ENCODE data around the gene TIGD1.
"Not testable (repeated sequence)": the region's sequence is repeated elsewhere in the genome, so short reads cannot be mapped to it uniquely, and the experiment has no call there.

The TIGD1 gene
- 23.6 to 30.6 (median 27.2) reads per million in 4 experiments for total RNA-seq

GRCh38 chr2:232550354-232551249, at the start of gene TIGD1, which contains the start of gene EIF4E2:
TIGD1 (minus strand) TSS chr2:232550557; CDS start chr2:232549882, 675 bp downstream.
EIF4E2 (plus strand) TSS chr2:232550689; CDS start chr2:232550725, 36 bp downstream.
- peak; percentile 83 for DNase-seq

- no peak for DNase-seq
Measured at GRCh38 chr2:232598293-232598692, 47.9 kb upstream of the TIGD1 start.

- no peak for DNase-seq
Measured at GRCh38 chr2:232597362-232598079, 47.2 kb upstream of the TIGD1 start.

- no peak for DNase-seq
Measured at GRCh38 chr2:232593982-232594381, 43.6 kb upstream of the TIGD1 start.

GRCh38 chr2:232592772-232593395, 42.5 kb upstream of the TIGD1 start:
- DNase-seq: no peak

- DNase-seq: no peak
Measured at GRCh38 chr2:232588680-232589585, 38.6 kb upstream of the TIGD1 start.

GRCh38 chr2:232588031-232588430, 37.7 kb upstream of the TIGD1 start:
- DNase-seq: no peak

GRCh38 chr2:232587512-232587911, 37.2 kb upstream of the TIGD1 start:
- no peak for DNase-seq

GRCh38 chr2:232586943-232587505, 36.7 kb upstream of the TIGD1 start:
- DNase-seq: no peak

- no peak for DNase-seq
Measured at GRCh38 chr2:232584238-232584637, 33.9 kb upstream of the TIGD1 start.

GRCh38 chr2:232581725-232582124, 31.4 kb upstream of the TIGD1 start:
- DNase-seq: no peak

- DNase-seq: no peak
Measured at GRCh38 chr2:232580648-232580981, 30.3 kb upstream of the TIGD1 start.

- no peak for DNase-seq
Measured at GRCh38 chr2:232578626-232579025, 28.3 kb upstream of the TIGD1 start.

- no peak for DNase-seq
Measured at GRCh38 chr2:232577841-232578240, 27.5 kb upstream of the TIGD1 start.

- DNase-seq: no peak
Measured at GRCh38 chr2:232576995-232577394, 26.6 kb upstream of the TIGD1 start.

- DNase-seq: no peak
Measured at GRCh38 chr2:232575404-232575746, 25.0 kb upstream of the TIGD1 start.

GRCh38 chr2:232574674-232575403, 24.5 kb upstream of the TIGD1 start:
- DNase-seq: no peak

- DNase-seq: no peak
Measured at GRCh38 chr2:232573771-232574435, 23.5 kb upstream of the TIGD1 start.

- DNase-seq: no peak
Measured at GRCh38 chr2:232573042-232573441, 22.7 kb upstream of the TIGD1 start.

- no peak for DNase-seq
Measured at GRCh38 chr2:232571026-232571474, 20.7 kb upstream of the TIGD1 start.

GRCh38 chr2:232570481-232570880, 20.1 kb upstream of the TIGD1 start:
- not testable (repeated sequence) for DNase-seq
